Measurements from ENCODE around the gene ACSS2.

Gene ACSS2

GRCh38 chr20:34947336-34947735 is 70.9 kb downstream of the ACSS2 start:
- TF ChIP-seq CTCF (IDR thresholded peaks at IDR 0.05; ENCODE audit: insufficient read depth, low read depth, low read length, missing control alignments) = no peak
- H3K4me3 ChIP-seq (ENCODE audit: low read length) = no peak overlapping the region
- peak; percentile 46 for DNase-seq (ENCODE audit: low read depth)

GRCh38 chr20:34948030-34948429 is 71.6 kb downstream of the ACSS2 start:
- no peak for TF ChIP-seq CTCF (IDR thresholded peaks at IDR 0.05; ENCODE audit: insufficient read depth, low read depth, low read length, missing control alignments)
- DNase-seq (ENCODE audit: low read depth) = peak; percentile 91
- no peak overlapping the region for H3K4me3 ChIP-seq (ENCODE audit: low read length)

- H3K4me3 ChIP-seq (ENCODE audit: low read length) = no peak overlapping the region
- no peak for DNase-seq (ENCODE audit: low read depth)
- no peak for TF ChIP-seq CTCF (IDR thresholded peaks at IDR 0.05; ENCODE audit: insufficient read depth, low read depth, low read length, missing control alignments)
Measured at GRCh38 chr20:34949120-34949519, 72.7 kb downstream of the ACSS2 start.

- no peak for TF ChIP-seq CTCF (IDR thresholded peaks at IDR 0.05; ENCODE audit: insufficient read depth, low read depth, low read length, missing control alignments)
- DNase-seq (ENCODE audit: low read depth) = peak; percentile 85
- H3K4me3 ChIP-seq (ENCODE audit: low read length) = no peak overlapping the region
Measured at GRCh38 chr20:34951252-34951651, 74.8 kb downstream of the ACSS2 start.

- DNase-seq (ENCODE audit: low read depth) = no peak
- H3K4me3 ChIP-seq (ENCODE audit: low read length) = no peak overlapping the region
- no peak for TF ChIP-seq CTCF (IDR thresholded peaks at IDR 0.05; ENCODE audit: insufficient read depth, low read depth, low read length, missing control alignments)
Measured at GRCh38 chr20:34951652-34952051, 75.2 kb downstream of the ACSS2 start.

GRCh38 chr20:34952671-34953070 is 76.3 kb downstream of the ACSS2 start:
- no peak overlapping the region for H3K4me3 ChIP-seq (ENCODE audit: low read length)
- no peak for TF ChIP-seq CTCF (IDR thresholded peaks at IDR 0.05; ENCODE audit: insufficient read depth, low read depth, low read length, missing control alignments)
- DNase-seq (ENCODE audit: low read depth) = no peak

GRCh38 chr20:34953960-34954359 is 77.5 kb downstream of the ACSS2 start:
- DNase-seq (ENCODE audit: low read depth) = no peak
- TF ChIP-seq CTCF (IDR thresholded peaks at IDR 0.05; ENCODE audit: insufficient read depth, low read depth, low read length, missing control alignments) = no peak
- no peak overlapping the region for H3K4me3 ChIP-seq (ENCODE audit: low read length)

Measured in epithelial cell of esophagus (primary cell).